Osteocyte (in vitro differentiated cells): ENCODE results near the gene LRRC45. TPM values are rescaled to one million over a fixed set of nuclear protein-coding genes. Genes with fewer than 3 reads are reported as not detected.

Experiments
- DNase-seq: peaks from one replicate; pipeline ENCODE4 v3.0.0; 2021; ENCODE audit warnings: mixed read lengths; ENCODE audit not compliant: unreplicated experiment; ENCODE audit errors: extremely low spot score
- H3K27ac Mint-ChIP-seq: one replicate; pipeline ENCODE4 v1.8.0; 2021; ENCODE audit warnings: mild to moderate bottlenecking, mixed read lengths; ENCODE audit not compliant: unreplicated experiment
- H3K27me3 Mint-ChIP-seq: one replicate; pipeline ENCODE4 v1.8.0; 2021; ENCODE audit warnings: mixed read lengths; ENCODE audit not compliant: unreplicated experiment
- H3K36me3 Mint-ChIP-seq: one replicate; pipeline ENCODE4 v1.8.0; 2021; ENCODE audit warnings: mixed read lengths; ENCODE audit not compliant: unreplicated experiment
- H3K4me1 Mint-ChIP-seq: one replicate; pipeline ENCODE4 v1.8.0; 2021; ENCODE audit warnings: mixed read lengths; ENCODE audit not compliant: unreplicated experiment
- H3K4me3 Mint-ChIP-seq: one replicate; pipeline ENCODE4 v1.8.0; 2021; ENCODE audit warnings: mild to moderate bottlenecking, moderate library complexity, mixed read lengths; ENCODE audit not compliant: unreplicated experiment
- H3K9me3 Mint-ChIP-seq: one replicate; pipeline ENCODE4 v1.8.0; 2021; ENCODE audit warnings: mixed read lengths; ENCODE audit not compliant: unreplicated experiment
- total RNA-seq: library from RNA; stranded (reverse); gene quantifications from 2 replicates; pipeline ENCODE4 v1.2.1, GENCODE V29; 2021
- TF ChIP-seq, protein P1 (sequence below): fragments of 200-600 bp; sonication (generic); IDR thresholded peaks from 2 replicates; pipeline ENCODE4 v1.5.0; 2021; ENCODE audit warnings: antibody characterized with exemption, mild to moderate bottlenecking, moderate library complexity

The LRRC45 gene
- total RNA-seq, 1 donor from 2014 or later = 9.4 TPM

DNA sequence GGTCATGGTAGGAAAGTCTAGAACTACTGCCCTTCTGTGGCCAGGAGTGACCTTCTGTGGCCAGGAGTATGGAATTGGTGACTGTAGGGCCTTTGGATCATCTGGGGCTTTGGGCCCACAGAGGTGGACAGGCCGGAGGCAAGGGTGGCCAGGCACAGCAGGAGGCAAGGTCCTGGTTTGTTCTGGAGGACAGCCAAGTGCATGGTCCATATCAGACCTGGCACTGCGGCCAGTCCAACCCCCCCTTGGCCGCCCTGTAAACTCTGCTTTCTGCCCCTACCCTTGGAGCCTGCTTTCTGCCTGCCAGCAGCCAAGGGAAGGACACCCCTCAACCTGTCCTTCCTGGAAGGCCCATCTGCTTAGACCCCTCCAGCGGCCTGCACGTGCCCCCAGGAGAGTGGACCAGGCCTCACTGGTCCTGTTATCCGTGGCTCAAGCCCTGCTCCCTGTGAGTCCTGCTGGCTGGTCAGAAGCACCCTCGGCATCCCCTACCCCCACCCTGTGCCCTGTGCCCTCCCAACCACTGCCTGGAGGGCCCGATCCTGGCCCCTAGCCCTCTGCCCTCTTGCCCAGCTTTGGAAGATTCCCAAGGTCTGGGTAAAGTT, 16.7 kb downstream of the LRRC45 start:
- no peak overlapping the region for H3K4me3 Mint-ChIP-seq
- no peaks in the 10 kb centered on the region for H3K27me3 Mint-ChIP-seq
- no peaks in the 10 kb centered on the region for H3K36me3 Mint-ChIP-seq
- TF ChIP-seq, protein P1, sequence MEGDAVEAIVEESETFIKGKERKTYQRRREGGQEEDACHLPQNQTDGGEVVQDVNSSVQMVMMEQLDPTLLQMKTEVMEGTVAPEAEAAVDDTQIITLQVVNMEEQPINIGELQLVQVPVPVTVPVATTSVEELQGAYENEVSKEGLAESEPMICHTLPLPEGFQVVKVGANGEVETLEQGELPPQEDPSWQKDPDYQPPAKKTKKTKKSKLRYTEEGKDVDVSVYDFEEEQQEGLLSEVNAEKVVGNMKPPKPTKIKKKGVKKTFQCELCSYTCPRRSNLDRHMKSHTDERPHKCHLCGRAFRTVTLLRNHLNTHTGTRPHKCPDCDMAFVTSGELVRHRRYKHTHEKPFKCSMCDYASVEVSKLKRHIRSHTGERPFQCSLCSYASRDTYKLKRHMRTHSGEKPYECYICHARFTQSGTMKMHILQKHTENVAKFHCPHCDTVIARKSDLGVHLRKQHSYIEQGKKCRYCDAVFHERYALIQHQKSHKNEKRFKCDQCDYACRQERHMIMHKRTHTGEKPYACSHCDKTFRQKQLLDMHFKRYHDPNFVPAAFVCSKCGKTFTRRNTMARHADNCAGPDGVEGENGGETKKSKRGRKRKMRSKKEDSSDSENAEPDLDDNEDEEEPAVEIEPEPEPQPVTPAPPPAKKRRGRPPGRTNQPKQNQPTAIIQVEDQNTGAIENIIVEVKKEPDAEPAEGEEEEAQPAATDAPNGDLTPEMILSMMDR = no peak
- DNase-seq = no peak
- peaks cover 14% of the 10 kb centered on the region for H3K4me1 Mint-ChIP-seq
- no peaks in the 10 kb centered on the region for H3K9me3 Mint-ChIP-seq
- no peak overlapping the region for H3K27ac Mint-ChIP-seq

DNA sequence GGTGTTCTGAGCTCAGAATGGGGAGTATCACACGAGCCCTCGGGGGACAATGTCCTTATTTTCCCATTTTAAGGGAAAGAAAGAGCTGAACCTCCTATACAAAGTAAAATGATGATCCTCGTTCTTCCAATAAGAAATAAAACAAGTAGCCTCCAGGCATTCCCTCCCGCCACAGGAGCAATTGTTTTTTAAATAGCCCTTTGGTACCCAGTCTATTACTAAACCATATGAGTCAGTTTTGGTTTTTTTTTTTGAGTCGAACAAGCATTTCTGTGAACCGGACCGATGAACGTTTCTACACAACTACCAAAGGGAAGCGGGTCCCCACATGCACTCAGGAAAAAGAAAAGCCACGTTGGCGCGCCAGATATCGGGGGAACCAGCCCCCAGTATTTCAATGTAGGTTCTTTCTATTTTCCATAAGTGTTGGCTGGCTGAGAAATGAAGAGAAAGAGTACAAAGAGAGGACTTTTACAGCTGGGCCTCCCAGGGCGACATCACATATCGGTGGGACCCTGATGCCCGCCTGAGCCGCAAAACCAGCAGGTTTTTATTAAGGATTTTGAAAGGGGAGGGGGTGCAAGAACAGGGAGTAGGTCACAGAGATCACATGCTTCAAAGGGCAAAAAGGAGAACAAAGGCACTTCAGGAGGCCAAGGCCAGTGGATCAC, 18.2 kb downstream of the LRRC45 start:
- H3K27ac Mint-ChIP-seq = no peak overlapping the region
- no peaks in the 10 kb centered on the region for H3K9me3 Mint-ChIP-seq
- H3K36me3 Mint-ChIP-seq = no peaks in the 10 kb centered on the region
- no peak for DNase-seq
- no peak overlapping the region for H3K4me3 Mint-ChIP-seq
- no peaks in the 10 kb centered on the region for H3K27me3 Mint-ChIP-seq
- TF ChIP-seq, protein P1 = no peak
- peaks cover 11% of the 10 kb centered on the region for H3K4me1 Mint-ChIP-seq

DNA sequence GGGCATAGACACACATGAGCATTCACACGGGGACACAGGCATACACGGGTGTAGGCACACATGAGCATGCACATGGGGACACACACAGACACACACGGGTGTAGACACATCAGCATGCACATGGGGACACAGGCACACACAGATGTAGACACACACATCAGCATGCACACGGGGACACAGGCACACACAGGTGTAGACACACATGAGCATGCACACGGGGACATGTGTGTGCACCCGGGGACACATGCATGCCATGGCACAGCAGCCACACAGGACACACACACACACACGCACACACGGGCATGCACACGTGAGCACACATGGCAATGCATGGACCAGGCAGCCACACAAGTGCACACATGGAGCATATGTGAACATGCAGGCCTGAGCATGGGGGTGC, 19.5 kb downstream of the LRRC45 start:
- H3K27me3 Mint-ChIP-seq = no peaks in the 10 kb centered on the region
- TF ChIP-seq, protein P1 = no peak
- DNase-seq = no peak
- H3K4me3 Mint-ChIP-seq = no peak overlapping the region
- no peak overlapping the region for H3K27ac Mint-ChIP-seq
- H3K9me3 Mint-ChIP-seq = no peaks in the 10 kb centered on the region
- peaks cover 8% of the 10 kb centered on the region for H3K36me3 Mint-ChIP-seq
- H3K4me1 Mint-ChIP-seq = peaks cover 9% of the 10 kb centered on the region

DNA sequence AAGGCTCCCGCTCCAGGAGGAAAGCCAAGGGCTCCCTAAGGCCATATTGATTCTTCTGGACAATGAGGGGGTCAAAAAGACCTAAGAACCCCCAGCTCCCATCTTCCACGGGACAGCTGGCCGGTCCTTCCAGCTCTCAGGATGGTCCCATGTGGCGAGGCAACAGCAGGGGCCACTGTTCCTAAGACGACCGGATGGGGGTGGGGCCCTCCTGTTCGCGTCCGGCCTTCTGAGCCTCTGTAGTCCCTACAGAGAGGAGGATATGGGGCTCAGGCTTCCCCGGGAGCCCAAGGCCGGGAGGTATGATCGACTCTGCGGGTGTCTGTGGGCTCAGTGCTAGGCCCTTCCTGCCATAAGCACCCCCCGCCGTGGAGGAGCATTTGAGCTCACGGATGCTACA, 20.4 kb downstream of the LRRC45 start:
- peaks cover 9% of the 10 kb centered on the region for H3K36me3 Mint-ChIP-seq
- H3K27ac Mint-ChIP-seq = no peak overlapping the region
- DNase-seq = no peak

DNA sequence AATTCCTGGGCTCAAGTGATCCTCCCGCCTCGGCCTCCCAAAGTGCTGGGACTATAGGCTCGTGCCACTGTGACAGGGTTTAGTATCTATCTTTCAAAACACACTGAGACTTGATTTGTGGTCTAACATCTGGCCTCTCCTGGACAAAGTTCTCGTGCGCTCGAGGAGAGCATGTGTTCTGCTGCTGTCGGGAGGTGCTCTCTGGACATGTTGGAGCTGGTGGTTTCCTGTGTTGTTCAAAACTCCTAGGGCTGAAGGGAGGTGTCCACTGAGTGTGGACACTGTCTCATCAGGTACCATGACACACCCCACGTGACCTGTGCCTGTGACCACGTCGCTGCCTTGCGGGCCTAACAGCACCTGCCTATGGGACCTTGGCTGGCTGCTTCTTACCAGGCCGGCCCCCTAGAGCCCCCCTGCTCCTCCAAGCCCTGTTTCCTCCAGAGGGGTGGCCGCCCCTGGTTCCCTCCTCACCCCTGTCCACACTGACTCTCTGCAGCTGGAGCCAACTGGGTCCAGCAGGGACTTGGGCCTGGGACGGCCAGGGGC, 22.9 kb downstream of the LRRC45 start:
- no peak for DNase-seq
- Mint-ChIP-seq H3K27ac (no peak overlapping the region), H3K27me3 (no peaks in the 10 kb centered on the region), H3K36me3 (peaks cover 13% of the 10 kb centered on the region), H3K4me1 (peaks cover 13% of the 10 kb centered on the region), H3K9me3 (no peaks in the 10 kb centered on the region), H3K4me3 (no peak overlapping the region)
- TF ChIP-seq, protein P1 = no peak

More for the DNA sequence above, 20.4 kb downstream of the LRRC45 start:
- TF ChIP-seq, protein P1 = no peak
- Mint-ChIP-seq H3K27me3 (no peaks in the 10 kb centered on the region), H3K4me1 (peaks cover 5% of the 10 kb centered on the region), H3K9me3 (no peaks in the 10 kb centered on the region), H3K4me3 (no peak overlapping the region)
